ENCODE measurements around the gene TGM2. TPM values are rescaled to one million over a fixed set of nuclear protein-coding genes. Genes with fewer than 3 reads are reported as not detected.

TGM2 gene
- polyA plus RNA-seq, 2 of the 4 experiments (the other 2 are of a cell fraction): 173 to 441 TPM

GRCh38 chr20:38180781-38181180 lies 15.7 kb upstream of the TGM2 start:
- Histone ChIP-seq H3K4me2 (no peak overlapping the region), H3K9me3 (peaks cover 7% of the 10 kb centered on the region; the same call in 2 of the 3 replicates), H3K4me1 (peaks cover 19% of the 10 kb centered on the region; the same call in 1 of the 3 replicates), H3K27ac (peak overlapping the region in 1 of 2 experiments; percentile 42; a peak in 3 of 6 replicates), H3K4me3 (no peak overlapping the region)
- ChIA-PET CTCF (interaction anchor here (0.8 to 5.2 kb wide), 7 partner anchors 8 to 123 kb away, joined by 3 to 36 read pairs (median 3); no protein-coding TSS in a partner anchor), POLR2A (no interaction called here)
- FAIRE-seq: no peak
- WGBS (ENCODE audit: missing lambda C conversion rate): 63% methylated on average over 5 of the region's 5 CpGs
- ATAC-seq: no peak; a peak in 1 of 6 replicates
- no peak for DNase-seq (ENCODE audit: low read depth in 1 of 2, low spot score in 1 of 2)
- TF ChIP-seq EHF (CRISPR knock-in tag; IDR thresholded peaks at IDR 0.05): no peak
- TF ChIP-seq CBX8 (IDR thresholded peaks at IDR 0.05): no peak
- TF ChIP-seq ESRRA (IDR thresholded peaks at IDR 0.05; ENCODE audit: borderline replicate concordance, low read length): peak; percentile 38; the same call in 1 of the 2 replicates
- TF ChIP-seq FOXS1 (CRISPR knock-in tag; IDR thresholded peaks at IDR 0.05): no peak
- no peak for TF ChIP-seq TP53 (CRISPR knock-in tag; IDR thresholded peaks at IDR 0.05)
- TF ChIP-seq HOXA7 (CRISPR knock-in tag; IDR thresholded peaks at IDR 0.05): no peak
- TF ChIP-seq CHD2 (IDR thresholded peaks at IDR 0.05; ENCODE audit: low read length, partially characterized antibody): no peak

- ChIA-PET CTCF (interaction anchor here (0.9 to 5.2 kb wide), 3 partner anchors 10 to 41 kb away, joined by 3 to 36 read pairs (median 3); no protein-coding TSS in a partner anchor), POLR2A (no interaction called here)
- ATAC-seq: no peak
- Histone ChIP-seq H3K4me1 (peaks cover 19% of the 10 kb centered on the region; the same call in 1 of the 3 replicates), H3K4me3 (no peak overlapping the region), H3K9me3 (peaks cover 7% of the 10 kb centered on the region; the same call in 2 of the 3 replicates), H3K4me2 (no peak overlapping the region), H3K27ac (peak overlapping the region in 1 of 2 experiments; percentile 53; a peak in 2 of 6 replicates)
- FAIRE-seq: no peak
- 68% methylated on average over 6 of the region's 6 CpGs for whole genome bisulfite sequencing (ENCODE audit: missing lambda C conversion rate)
- TF ChIP-seq HEYL (CRISPR knock-in tag; IDR thresholded peaks at IDR 0.05): no peak
- no peak for TF ChIP-seq RNF2 (IDR thresholded peaks at IDR 0.05; ENCODE audit: borderline replicate concordance, low read depth)
- TF ChIP-seq FOSB (CRISPR knock-in tag; IDR thresholded peaks at IDR 0.05): no peak
- no peak for TF ChIP-seq E2F6 (IDR thresholded peaks at IDR 0.05; ENCODE audit: borderline replicate concordance, low read depth)
- DNase-seq (ENCODE audit: low read depth in 1 of 2, low spot score in 1 of 2): no peak
These were observed 14.8 kb upstream of the TGM2 start for GRCh38 chr20:38179846-38180245.

- DNase-seq (ENCODE audit: low read depth in 1 of 2, low spot score in 1 of 2) (no peak), ATAC-seq (no peak), FAIRE-seq (no peak)
- Histone ChIP-seq H3K9me3 (peaks cover 7% of the 10 kb centered on the region; the same call in 2 of the 3 replicates), H3K4me2 (no peak overlapping the region), H3K27ac (peak overlapping the region in 1 of 2 experiments; percentile 58; a peak in 3 of 6 replicates), H3K4me1 (peaks cover 17% of the 10 kb centered on the region), H3K4me3 (no peak overlapping the region)
- TF ChIP-seq HDAC2 (IDR thresholded peaks at IDR 0.05) (no peak), HEYL (CRISPR knock-in tag; IDR thresholded peaks at IDR 0.05) (no peak), E2F6 (IDR thresholded peaks at IDR 0.05; ENCODE audit: borderline replicate concordance, low read depth) (no peak), ELK1 (IDR thresholded peaks at IDR 0.05; ENCODE audit: low read depth, low read length) (no peak), TFCP2L1 (CRISPR knock-in tag; IDR thresholded peaks at IDR 0.05) (no peak), ZC3H11A (IDR thresholded peaks at IDR 0.05) (no peak), HOXB5 (CRISPR knock-in tag; IDR thresholded peaks at IDR 0.05) (no peak), HOXA7 (CRISPR knock-in tag; IDR thresholded peaks at IDR 0.05) (no peak), POLR2A (IDR thresholded peaks at IDR 0.05; ENCODE audit: low read length) (no peak), ZFP36 (IDR thresholded peaks at IDR 0.05; ENCODE audit: borderline replicate concordance, partially characterized antibody) (no peak), CBX8 (IDR thresholded peaks at IDR 0.05) (no peak), JUN (IDR thresholded peaks at IDR 0.05) (no peak)
- POLR2A ChIA-PET: no interaction called here
- WGBS (ENCODE audit: missing lambda C conversion rate): 55% methylated on average over 4 of the region's 4 CpGs
- CTCF ChIA-PET: interaction anchor here (1.0 to 32.6 kb wide), 4 partner anchors 12 to 121 kb away, joined by 3 to 818 read pairs (median 4); no protein-coding TSS in a partner anchor
These were observed 13.5 kb upstream of the TGM2 start for GRCh38 chr20:38178581-38178980.
